Stomach (tissue), 9 donors: ENCODE results near the gene TTC34. TPM values are rescaled to one million over a fixed set of nuclear protein-coding genes. Genes with fewer than 3 reads are reported as not detected.
"Not testable (repeated sequence)": the region's sequence is repeated elsewhere in the genome, so short reads cannot be mapped to it uniquely, and the experiment has no call there.

Experiments used
- DNase-seq, 2 donors: peaks; one replicate each; pipeline versions ENCODE4 v3.0.0 to v3.0.0-alpha.2; 2013 to 2019
- H3K27ac ChIP-seq, 5 donors: fragments of 200-600 bp in 4 of 5; sonication (generic) in 4 of 5; one replicate each; pipeline ENCODE4 v1.5.1; 2013 to 2019; ENCODE audit warnings: mild to moderate bottlenecking in 1 of 5, moderate library complexity in 1 of 5
- H3K27me3 ChIP-seq, 3 donors: fragments of 200-600 bp; sonication (generic); one replicate each; pipeline ENCODE4 v1.5.1; 2017 to 2019; ENCODE audit warnings: mixed run types in 1 of 3
- H3K36me3 ChIP-seq, 4 donors: fragments of 200-600 bp; sonication (generic); 1 replicate in 3 of 4; 2 replicates in 1 of 4; pipeline ENCODE4 v1.5.1; 2016 to 2019
- H3K4me1 ChIP-seq, 4 donors: fragments of 200-600 bp; sonication (generic); one replicate each; pipeline ENCODE4 v1.5.1; 2016 to 2019
- H3K4me3 ChIP-seq, 4 donors: fragments of 200-600 bp; sonication (generic) in 3 of 4; one replicate each; pipeline ENCODE4 v1.5.1; 2016 to 2019; ENCODE audit warnings: mild to moderate bottlenecking in 1 of 4
- H3K9me3 ChIP-seq, 4 donors: fragments of 200-600 bp; sonication (generic); one replicate each; pipeline ENCODE4 v1.5.1; 2016 to 2019
- CTCF ChIP-seq, 7 experiments: fragments of 450-650 bp in 4 of 7; fragments of 200-600 bp in 3 of 7; sonication (generic) in 3 of 7; IDR thresholded peaks; one replicate each; pipeline ENCODE4 v1.5.1; 2016 to 2019; ENCODE audit warnings: antibody characterized with exemption in 7 of 7, control low read depth in 2 of 7, mild to moderate bottlenecking in 1 of 7
- EP300 ChIP-seq: sonication (generic); formaldehyde crosslinking; IDR thresholded peaks from one replicate; pipeline ENCODE4 v1.6.1; 2017; ENCODE audit warnings: antibody characterized with exemption
- POLR2A ChIP-seq, 4 donors: fragments of 450-650 bp; IDR thresholded peaks; one replicate each; pipeline ENCODE4 v1.6.1; 2016; ENCODE audit warnings: antibody characterized with exemption in 4 of 4, control low read depth in 2 of 4, mild to moderate bottlenecking in 1 of 4, moderate library complexity in 1 of 4
- POLR2AphosphoS5 ChIP-seq, 3 donors: sonication (generic); formaldehyde crosslinking; IDR thresholded peaks; one replicate each; pipeline ENCODE4 v1.6.1; 2016; ENCODE audit warnings: antibody characterized with exemption in 3 of 3
- WGBS, 5 donors: extraction: QIAGEN DNeasy Blood & Tissue Kit in 3 of 5; methylation state at CpG; one replicate each; pipeline versions ENCODE4 v1.1.5 to v1.1.7; 2013 to 2018; 5-methylcytosine and 5-hydroxymethylcytosine counted together
- intact Hi-C: fragments of 100-400 bp; cut with DNase I; formaldehyde crosslinking; loops from one replicate; pipeline ENCODE4 v1.15.1; 2023; ENCODE audit warnings: low total_unique reads
- polyA plus RNA-seq, 3 donors: library from polyadenylated mRNA; stranded (reverse); fragments of 200-250 nt; gene quantifications; one replicate each; pipeline ENCODE4 v1.2.3, GENCODE V29; 2013
- total RNA-seq, 5 donors: library from RNA; depleted of rRNA; stranded (reverse); fragments of >200 nt; gene quantifications; one replicate each; pipeline versions ENCODE4 v1.1.0 to v1.2.3, GENCODE V29; 2014 to 2016
- donor health status: healthy with polysubstance abuse.
- donor health status: Bipolar disorder and iron deficiency.
- donor health status: healthy.

Gene TTC34
- total and polyA plus RNA-seq, 8 donors = 0.06 to 1.3 (median 0.33) TPM; not detected in 2

GRCh38 chr1:2655598-2656434 lies 145.7 kb downstream of the TTC34 start:
- H3K36me3 ChIP-seq, intact Hi-C loops, H3K4me3 ChIP-seq, H3K27ac ChIP-seq, H3K4me1 ChIP-seq: not testable (repeated sequence)
- H3K9me3 ChIP-seq = peaks cover 0 to 17% (median 0%) of the 10 kb centered on the region in 4 donors
- DNase-seq = peak in 1 of 2 donors; percentile 29
- 33 to 42% (median 36%) methylated on average over 16 of the region's 16 CpGs for WGBS, 5 donors
- H3K27me3 ChIP-seq = peaks cover 25 to 47% (median 36%) of the 10 kb centered on the region in 3 donors

- H3K4me3 ChIP-seq, H3K4me1 ChIP-seq, H3K36me3 ChIP-seq, intact Hi-C loops, H3K27ac ChIP-seq: not testable (repeated sequence)
- Histone ChIP-seq H3K27me3 (peaks cover 25 to 56% (median 44%) of the 10 kb centered on the region in 3 donors), H3K9me3 (peaks cover 0 to 13% (median 0%) of the 10 kb centered on the region in 4 donors)
- peak in 1 of 2 donors; percentile 26 for DNase-seq
- 32 to 39% (median 33%) methylated on average over 14 of the region's 14 CpGs for WGBS, 5 donors
Observed at GRCh38 chr1:2654443-2654948, 147.0 kb downstream of the TTC34 start.

GRCh38 chr1:2653741-2654442 lies 147.6 kb downstream of the TTC34 start:
- H3K4me1 ChIP-seq, H3K27ac ChIP-seq, H3K36me3 ChIP-seq, intact Hi-C loops, H3K4me3 ChIP-seq: not testable (repeated sequence)
- Histone ChIP-seq H3K27me3 (peaks cover 25 to 56% (median 49%) of the 10 kb centered on the region in 3 donors), H3K9me3 (peaks cover 0 to 13% (median 2%) of the 10 kb centered on the region in 4 donors)
- peak; percentile 53 to 57 for DNase-seq
- 34 to 40% (median 36%) methylated on average over 14 of the region's 14 CpGs for WGBS, 5 donors

GRCh38 chr1:2652926-2653571 lies 148.4 kb downstream of the TTC34 start:
- not testable (repeated sequence) for DNase-seq

GRCh38 chr1:2652152-2652925 lies 149.2 kb downstream of the TTC34 start:
- WGBS, 5 donors = 31 to 41% (median 33%) methylated on average over 16 of the region's 16 CpGs
- Histone ChIP-seq H3K9me3 (peaks cover 0 to 22% (median 17%) of the 10 kb centered on the region in 4 donors), H3K27me3 (peaks cover 22 to 56% (median 49%) of the 10 kb centered on the region in 3 donors)
- H3K36me3 ChIP-seq, H3K27ac ChIP-seq, intact Hi-C loops, H3K4me3 ChIP-seq, H3K4me1 ChIP-seq: not testable (repeated sequence)
- peak; percentile 27 to 37 for DNase-seq

More at GRCh38 chr1:2652926-2653571, 148.4 kb downstream of the TTC34 start:
- H3K27ac ChIP-seq, H3K36me3 ChIP-seq, H3K4me1 ChIP-seq, H3K4me3 ChIP-seq, intact Hi-C loops: not testable (repeated sequence)
- 25 to 29% (median 27%) methylated on average over 12 of the region's 12 CpGs for WGBS, 5 donors
- Histone ChIP-seq H3K9me3 (peaks cover 0 to 19% (median 10%) of the 10 kb centered on the region in 4 donors), H3K27me3 (peaks cover 25 to 56% (median 49%) of the 10 kb centered on the region in 3 donors)

GRCh38 chr1:2650967-2651645 lies 150.4 kb downstream of the TTC34 start:
- H3K27ac ChIP-seq = no peak overlapping the region
- peaks cover 5 to 31% (median 29%) of the 10 kb centered on the region in 4 donors for H3K9me3 ChIP-seq
- intact Hi-C loops = no loop called here
- no peaks in the 10 kb centered on the region for H3K4me1 ChIP-seq
- no peak for TF ChIP-seq POLR2AphosphoS5 (IDR thresholded peaks at IDR 0.05)
- TF ChIP-seq CTCF (IDR thresholded peaks at IDR 0.05) = no peak
- no peak for TF ChIP-seq POLR2A (IDR thresholded peaks at IDR 0.05)
- TF ChIP-seq EP300 = no peak
- peak in 1 of 2 donors; percentile 1 for DNase-seq
- H3K4me3 ChIP-seq = no peak overlapping the region
- 30 to 51% (median 44%) methylated on average over 5 to 10 of the region's 10 CpGs for WGBS, 5 donors
- peaks cover 19 to 55% (median 49%) of the 10 kb centered on the region in 3 donors for H3K27me3 ChIP-seq
- H3K36me3 ChIP-seq = no peaks in the 10 kb centered on the region
